GM19463 (cell line): ENCODE data around the gene TBC1D1.
A peak's percentile ranks its signal among the peaks of the same experiment; 100 is the strongest.

Source experiments
- ATAC-seq: cut with Tn5 transposase; IDR thresholded peaks from one replicate; pipeline ENCODE4 v1.9.1; 2021; ENCODE audit warnings: mild to moderate bottlenecking, moderate library complexity; ENCODE audit not compliant: unreplicated experiment

Gene TBC1D1

DNA sequence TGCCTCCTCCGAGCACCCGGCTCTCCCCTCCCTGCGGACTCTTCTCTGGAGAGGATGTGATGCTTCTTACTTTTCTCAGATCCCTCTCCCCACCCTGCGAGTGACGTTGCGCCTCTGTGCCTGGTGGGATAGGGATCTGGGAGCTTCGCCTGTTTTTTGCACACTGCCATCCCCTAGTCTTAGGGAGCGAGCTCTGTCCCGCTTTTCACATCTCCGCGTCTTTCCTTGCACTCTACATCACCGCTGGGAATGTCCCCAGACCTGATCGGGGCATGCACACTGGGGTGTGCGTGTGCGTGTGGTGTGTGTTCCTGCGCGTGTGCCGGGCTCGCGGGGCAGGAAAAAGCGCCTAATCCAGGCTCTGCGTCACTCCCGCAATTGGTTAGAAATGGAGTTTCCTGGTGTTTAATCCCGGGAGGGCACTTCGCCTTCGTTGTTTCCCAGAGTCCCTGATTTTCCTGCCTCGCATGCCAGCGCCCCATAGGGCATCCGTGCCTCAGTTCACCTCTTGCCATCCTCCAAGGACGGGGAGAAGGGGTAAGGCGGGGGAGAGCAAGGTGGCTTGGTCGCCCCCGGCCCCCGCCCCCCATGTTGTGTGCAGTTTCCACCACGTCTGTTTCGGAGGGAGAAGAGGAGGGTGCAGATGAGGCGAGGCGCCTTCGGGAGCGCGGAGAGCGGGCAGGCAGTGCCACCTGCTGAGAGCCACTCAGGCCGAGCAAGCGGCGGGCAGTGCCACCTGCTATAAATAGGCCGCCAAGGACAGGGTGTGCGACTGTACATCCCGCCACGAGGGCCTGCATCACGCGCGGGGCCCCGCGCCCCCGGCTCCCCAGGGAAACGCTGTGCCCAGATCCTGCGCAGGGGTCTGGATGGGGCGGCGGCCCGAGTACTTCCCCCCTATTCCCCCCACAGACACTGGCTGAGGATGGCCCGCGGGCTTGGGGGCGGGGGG is 759 bp upstream of the TBC1D1 start:
- ATAC-seq, result peak; percentile 28

DNA sequence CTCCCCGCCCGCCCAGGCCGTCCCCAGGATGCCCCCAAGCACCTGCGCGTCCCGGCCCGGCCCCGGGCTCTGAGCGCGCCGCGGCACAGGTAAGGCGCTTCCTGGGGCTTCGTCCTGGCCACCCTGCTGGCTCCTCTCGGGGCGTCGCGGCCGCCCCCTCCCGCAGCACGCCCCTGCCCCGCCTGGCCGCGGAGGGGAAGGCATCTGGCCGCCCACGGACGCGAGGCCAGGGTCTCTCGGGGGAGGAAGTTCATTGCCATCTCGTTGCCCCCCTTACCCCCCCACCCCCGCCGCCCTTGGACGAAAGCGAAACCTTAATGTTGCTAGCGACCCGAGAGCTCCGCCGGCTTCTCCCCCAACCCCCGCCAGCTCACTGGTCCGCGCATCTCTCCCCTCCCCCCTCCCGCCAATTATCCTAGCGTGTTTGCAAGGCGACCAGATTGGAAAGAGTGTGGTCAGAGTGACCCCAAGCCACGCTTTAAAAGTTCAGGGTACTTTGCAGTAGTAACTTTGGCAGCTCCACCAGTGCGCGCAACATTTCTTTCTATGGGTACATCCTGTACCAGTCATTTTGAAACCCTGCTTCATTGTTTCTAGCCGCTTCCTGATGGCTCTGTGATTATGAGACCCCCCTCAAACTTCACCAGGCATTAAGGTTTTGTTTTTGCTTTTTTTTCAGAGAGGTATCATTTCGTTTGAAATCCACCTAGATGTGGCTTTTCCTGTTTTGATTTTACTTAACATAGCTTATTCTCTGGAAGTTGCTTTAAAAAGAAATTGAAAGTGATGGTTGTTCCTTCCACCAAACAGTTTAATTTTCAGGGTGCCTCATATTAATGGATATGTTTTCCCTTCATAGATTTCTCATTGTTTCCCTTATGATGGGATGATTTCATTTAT is 626 bp downstream of the TBC1D1 start:
- peak; percentile 47 for ATAC-seq

DNA sequence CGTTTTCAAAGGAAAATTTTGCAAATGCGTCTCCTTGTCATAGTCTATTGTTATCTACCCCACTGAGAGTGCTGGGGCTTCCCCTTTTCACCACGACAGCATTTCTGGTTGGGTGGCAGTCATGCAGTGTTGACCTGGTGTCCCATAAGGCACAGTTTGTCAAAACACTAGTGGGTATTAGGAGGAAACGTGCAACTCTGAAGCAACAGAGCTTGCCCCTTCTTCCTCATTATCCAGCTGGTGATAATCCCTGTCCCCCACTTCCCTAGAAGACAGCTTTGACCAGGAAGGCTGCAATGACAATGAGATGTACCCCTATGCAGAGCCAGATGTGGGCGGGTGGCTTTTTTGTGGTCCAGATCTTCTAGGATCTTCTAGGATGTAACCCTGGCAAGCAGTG is 1.8 kb downstream of the TBC1D1 start:
- peak; percentile 40 for ATAC-seq

DNA sequence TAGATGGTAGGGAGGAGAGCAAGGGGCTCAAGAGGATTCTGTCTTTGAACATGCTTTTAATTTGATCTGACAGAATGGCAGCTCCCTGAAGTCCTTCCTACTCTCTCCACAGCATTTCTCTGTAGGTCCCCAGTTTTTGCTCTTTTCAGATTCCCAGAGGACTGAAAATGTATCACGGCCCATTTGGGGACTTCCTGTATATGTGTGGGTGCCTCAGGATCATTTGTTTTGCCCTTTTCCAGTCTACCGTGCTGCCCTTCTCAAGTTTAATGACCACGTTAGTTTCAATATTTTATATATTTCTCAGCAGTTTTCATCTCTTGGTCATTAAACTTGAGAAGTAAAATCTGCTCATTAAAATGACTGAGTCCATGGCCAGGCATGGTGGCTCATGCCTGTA is 2.3 kb downstream of the TBC1D1 start:
- no peak for ATAC-seq

DNA sequence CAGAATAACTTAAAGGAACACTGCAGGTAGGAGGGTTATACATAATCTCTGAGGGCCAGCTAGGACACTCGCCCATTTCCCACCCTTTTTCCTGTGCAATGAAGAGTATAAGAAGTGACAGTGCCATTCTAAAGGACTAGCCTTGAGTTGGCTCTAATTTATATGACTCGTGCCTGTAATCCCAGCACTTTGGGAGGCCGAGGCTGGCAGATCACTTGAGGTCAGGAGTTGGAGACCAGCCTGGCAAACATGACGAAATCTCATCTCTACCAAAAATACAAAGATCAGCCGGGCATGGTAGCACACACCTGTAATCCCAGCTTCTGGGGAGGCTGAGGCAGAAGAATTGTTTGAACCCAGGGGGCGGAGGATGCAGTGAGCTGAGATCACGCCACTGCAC is 4.4 kb downstream of the TBC1D1 start:
- no peak for ATAC-seq

DNA sequence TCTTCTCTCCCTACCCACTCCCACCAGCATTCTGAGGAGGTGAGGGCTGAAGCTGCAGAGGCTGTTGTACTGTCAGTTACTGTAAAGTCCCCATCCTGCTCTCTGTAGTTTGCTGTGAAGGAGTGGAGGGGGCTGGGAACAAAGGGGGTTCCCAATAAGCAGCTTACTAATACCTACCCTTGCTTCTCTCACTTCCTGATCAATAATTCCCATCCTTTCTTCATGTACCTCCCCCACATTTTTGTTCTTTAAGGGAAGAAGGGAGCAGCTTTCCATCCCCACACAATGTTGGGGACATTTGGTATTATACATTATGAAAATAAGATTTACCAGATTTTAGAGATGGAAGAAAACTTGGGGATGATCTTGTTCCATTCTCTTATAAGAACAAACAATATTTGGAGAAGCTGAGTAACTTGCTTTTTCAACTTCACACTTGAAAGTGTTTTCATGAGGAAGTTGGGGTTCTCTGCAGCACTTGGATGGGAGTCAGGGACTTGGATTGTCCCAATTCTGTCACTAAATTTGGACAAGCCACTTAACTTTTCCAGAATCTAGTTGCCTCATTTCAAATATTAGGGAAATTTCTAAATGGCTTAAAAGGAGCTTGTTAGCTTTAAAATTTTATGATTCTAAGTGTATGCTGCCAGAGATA is 5.4 kb downstream of the TBC1D1 start:
- no peak for ATAC-seq

DNA sequence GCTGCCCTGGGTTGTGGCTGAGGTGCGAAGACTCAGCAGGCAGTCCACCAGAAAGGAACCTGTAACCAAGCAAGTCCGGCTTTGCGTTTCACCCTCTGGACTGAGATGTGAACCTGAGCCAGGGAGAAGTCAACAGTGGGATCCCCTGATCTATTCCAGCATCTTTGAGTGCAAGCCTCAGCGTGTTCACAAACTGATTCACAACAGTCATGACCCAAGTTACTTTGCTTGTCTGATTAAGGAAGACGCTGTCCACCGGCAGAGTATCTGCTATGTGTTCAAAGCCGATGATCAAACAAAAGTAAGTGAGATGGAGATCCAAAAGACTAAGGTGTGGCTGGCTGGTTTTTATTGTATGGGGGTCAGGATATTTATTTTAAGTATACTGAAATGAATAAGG is 11.3 kb downstream of the TBC1D1 start:
- ATAC-seq, result no peak

DNA sequence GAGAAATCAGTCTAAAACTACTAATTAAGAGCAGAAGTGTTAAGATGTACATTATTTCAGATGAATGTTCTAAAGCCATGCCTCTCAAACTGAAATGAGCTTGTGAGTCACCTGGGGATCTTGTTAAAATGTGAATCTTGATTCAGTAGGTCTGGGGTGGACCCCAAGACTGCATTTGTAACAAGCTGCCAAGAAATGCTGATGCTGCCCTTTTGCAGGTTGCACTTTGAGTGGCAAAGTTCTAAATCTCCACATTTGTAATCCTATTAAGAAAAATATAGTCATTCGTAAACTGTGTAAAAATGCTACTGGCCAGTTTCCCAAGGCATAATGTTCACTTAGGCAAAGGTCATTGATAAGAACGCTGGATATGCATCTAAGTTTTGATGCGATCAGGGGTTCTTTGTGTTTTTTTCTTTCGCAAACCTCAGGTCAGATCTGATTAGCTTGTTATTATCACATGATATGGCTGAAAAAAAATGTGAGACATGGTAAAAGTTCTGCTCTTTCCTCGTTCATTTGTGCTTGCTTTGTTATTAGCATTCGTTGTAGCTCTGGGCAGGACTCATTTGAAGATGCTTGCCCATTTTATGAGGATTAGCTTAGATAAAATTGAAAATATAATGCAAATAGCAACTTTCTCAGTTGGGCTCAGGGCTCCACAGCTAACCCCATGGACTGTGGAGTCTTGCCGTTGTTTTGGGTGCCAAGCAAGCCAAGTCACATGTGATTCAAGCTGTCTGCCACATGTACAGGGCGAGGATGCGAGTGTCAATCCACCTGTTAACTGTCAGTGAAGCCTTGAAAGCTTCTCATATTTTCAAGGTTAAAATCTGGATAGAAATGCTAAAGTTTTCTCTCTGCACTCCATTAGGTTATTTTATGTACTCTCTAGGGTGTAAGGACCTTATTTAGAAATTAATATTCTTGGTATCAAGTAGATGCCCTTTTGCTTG is 12.1 kb downstream of the TBC1D1 start:
- no peak for ATAC-seq

DNA sequence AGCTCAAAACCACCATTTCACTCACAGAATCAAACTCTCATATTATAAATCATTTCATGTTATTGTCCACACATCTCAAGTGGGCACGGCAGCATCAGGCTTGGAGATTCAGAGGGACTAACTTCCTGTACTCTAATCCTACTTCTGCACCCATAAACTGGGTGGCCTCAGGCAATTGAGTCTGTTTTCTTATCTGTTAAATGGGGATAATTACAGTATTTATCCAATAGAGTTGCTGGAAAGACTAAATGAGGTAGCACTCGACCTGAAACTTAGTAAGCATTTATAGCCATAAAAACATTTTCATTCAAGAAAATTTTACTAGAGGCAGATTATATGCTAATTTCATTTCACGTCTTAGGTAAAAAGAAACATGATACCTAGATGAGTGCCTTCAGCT is 13.0 kb downstream of the TBC1D1 start:
- no peak for ATAC-seq

DNA sequence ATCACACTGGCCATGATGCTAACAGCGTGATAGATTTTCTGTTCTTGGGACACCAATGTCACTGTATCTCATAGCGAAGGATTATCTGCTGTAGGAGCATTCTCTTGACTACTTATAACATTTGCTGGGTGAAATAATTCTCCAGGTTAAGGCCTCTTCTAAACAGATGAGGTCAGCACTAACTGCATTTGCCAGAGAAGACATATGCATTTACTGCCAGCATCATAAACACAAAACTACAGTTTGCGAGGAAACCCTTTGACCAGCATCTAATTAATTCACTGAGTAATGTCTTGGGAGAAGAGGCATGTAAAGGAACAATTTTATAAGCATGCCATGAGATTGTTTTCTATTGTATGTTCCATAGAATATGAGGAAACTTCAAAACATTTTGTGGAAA is 13.9 kb downstream of the TBC1D1 start:
- no peak for ATAC-seq

DNA sequence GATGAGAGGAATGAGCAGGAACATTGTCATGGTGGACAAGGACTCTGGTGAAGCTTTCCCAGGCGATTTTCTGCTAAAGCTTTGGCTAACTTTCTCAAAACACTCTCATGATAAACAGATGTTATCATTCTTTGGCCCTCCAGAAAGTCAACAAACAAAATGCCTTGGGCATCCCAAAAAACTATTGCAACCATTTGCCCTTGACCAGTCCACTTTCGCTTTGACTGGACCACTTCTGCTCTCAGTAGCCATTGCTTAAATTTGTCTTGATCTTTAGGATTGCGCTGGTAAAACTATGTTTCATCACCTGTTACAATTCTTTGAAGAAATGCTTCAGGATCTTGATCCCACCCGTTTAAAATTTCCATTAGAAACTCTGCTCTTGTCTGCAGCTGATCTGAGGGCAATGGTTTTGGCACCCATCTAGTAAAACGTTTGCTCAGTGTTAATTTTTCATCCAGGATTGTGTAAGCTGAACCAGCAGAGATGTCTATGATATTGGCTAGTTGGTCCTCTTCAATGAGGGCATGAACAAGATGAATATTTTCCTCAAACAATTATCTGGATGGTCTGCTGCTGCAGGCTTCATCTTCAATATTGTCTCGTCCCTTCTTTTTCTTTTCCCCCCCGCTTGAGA is 14.8 kb downstream of the TBC1D1 start:
- ATAC-seq, result no peak

DNA sequence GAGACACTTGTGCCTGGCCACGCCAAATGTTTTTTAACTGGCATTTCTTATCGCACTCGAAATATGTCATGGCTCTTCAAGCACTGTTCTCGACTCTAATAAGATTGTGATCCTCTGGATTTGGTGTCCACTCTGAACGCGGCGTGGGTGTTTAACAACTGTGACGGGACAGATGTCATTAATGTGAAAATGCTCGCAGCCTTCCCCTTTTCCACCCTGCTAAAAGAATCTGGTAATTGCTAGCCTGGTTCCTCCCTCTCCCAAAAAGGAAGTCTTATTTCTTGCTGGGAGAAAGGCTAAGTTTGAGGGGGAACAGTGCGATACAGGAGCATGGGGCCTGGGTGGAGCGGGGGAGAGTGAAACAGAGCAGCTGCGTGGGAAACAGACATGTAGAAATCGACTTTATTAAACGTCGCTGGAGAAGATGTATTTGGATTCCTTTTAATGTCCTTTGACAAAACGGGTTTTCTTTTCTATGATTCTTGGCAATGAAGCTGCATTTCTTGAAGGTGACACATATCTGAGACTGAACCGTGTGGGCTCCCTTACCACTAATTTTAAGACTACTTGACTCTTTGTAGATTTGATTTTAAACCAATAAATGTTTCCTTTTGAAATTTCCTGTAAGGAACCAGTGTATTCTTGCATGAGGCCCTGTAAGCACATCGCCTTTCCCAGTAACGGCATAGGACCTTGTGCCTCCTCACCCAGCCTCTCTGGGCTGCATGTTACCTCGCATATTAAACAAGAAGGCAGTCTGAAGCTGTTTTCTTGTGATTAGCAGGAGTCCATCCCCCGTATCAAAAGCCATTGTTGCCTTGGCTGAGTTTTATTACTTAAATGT is 17.8 kb downstream of the TBC1D1 start:
- ATAC-seq, result no peak

DNA sequence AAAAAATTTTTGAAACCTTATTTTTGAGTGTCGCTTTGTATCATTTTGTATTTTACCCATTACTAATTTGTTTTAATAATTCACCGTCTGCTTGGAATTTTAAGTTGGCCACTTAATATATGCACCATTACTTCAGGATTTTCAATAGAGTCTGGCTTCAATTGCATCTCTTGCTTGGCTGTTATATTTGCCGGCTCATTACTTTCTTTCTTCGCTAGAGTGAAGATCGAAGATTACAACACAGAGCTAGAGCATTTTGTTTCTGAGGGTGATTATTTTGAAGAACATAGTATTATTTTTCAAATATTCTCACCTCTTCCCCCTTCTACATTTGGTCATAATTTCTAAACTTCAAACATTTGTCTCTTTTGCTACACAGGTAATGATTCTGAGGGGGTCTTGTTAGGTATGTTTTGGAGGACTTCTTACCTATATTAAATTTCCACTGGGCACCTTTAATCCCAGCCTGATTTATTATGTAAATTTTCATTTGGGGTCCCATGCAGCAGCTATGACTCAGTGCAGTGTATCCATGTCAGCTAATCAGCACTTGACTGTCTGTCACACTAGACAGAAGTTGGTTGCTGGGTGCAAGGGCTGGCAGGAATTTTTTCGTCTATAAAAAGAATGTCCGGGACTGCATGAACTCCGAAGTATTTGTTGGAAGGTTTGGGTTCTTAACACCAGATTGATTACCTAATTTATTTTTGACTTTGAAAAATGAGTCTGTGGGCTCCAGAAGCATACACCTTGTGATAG is 18.6 kb downstream of the TBC1D1 start:
- no peak for ATAC-seq

DNA sequence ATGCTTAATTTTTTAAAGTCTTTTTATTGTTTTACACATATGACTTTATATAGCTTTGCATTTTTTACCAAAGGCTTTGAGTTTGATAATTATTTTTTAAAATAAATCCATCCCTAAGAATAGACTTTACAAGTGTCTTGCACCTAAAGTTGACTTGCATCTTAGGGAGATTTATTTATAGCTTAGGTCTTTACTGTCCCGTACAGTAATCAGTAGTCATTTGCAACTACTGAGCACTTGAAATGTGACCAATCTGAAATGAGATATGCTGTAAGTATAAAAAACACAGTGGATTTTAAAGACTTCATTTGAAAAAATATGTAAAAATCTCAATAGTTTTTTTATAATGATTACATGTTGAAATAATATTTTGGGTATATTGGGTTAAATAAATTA is 19.2 kb downstream of the TBC1D1 start:
- ATAC-seq, result no peak

DNA sequence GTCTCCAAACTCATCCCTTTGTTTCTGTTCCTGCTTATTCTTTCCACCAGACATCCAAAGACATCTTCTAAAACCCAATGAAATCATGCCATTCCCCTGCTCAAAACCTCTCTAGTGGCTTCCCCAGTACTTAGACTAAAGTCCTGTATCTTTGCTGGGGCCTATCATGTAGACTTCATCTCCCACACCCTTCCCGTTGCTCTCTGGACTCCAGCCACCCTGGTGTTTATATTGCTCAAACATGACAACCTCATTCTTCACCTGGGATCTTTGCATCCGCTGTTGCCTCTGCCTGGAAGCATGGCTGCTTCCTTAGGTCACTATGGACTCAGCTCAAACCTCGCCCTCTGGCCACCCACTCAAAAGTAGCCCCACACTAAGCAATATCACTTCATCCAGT is 23.7 kb downstream of the TBC1D1 start:
- ATAC-seq, result no peak

DNA sequence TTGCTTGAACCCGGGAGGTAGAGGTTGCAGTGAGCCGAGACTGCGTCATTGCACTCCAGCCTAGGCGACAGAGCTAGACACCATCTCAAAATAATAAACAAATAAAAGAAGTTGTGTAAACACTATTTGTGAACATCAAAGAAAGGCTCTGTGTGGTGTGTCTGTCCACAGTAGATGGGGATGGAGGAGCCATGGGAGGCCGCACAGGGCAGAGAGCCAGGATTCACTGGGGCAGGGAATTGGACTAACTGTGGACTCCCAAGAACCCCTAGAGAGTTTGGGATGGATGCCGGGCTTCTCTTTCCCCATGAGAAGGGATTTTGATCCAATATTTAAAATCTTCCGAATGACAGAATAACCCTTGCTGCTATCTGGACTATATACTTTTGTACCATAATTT is 26.5 kb downstream of the TBC1D1 start:
- no peak for ATAC-seq

DNA sequence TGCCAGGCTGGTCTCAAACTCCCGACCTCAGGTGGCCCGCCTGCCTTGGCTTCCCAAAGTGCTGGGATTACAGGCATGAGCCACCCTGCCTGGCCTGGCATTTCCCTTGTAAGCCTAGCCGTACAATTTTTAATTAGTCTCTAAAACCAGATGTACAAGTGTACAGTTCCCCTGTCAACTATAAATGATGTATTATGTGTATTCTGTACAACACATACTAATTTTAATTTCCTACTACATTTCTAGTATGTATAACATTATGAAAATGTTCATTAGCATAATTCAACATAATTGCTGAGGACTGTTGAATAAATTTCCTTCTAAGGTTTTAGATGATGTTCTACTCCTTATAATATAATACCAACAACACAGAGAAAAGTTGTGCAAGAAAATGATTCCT is 27.8 kb downstream of the TBC1D1 start:
- ATAC-seq, result no peak

DNA sequence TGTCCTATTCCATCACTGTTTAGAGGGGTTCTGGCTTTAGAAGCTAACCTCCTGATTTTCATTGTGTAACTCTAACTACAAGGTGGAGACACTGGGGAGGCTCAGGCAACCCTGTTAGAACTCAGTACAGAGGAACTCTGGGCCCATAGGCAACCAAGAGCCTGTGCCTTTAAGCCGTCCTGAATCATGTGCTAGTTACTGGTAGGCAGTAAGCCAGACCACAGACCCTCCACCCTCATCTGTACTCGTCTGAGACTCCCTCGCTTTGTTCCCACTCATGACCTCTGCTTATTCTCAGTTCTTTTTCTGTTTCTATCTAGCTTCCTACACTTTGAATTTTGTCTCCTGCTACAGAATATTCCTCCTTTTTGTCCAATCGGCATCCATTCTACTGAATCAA is 31.4 kb downstream of the TBC1D1 start:
- ATAC-seq, result peak; percentile 41
